HCT116 (cell line): ENCODE results near the gene RNGTT. TPM values are rescaled to one million over a fixed set of nuclear protein-coding genes. Genes with fewer than 3 reads are reported as not detected.
"Not testable (repeated sequence)": the region's sequence is repeated elsewhere in the genome, so short reads cannot be mapped to it uniquely, and the experiment has no call there.

Source experiments
- ATAC-seq: fragments of 200-7000 bp; cut with Tn5 transposase; 2 replicates; pipeline ENCODE4 v1.9.1; 2020; ENCODE audit warnings: mild to moderate bottlenecking, moderate library complexity
- BruUV-seq: library from RNA; stranded (reverse); fragments of 400-500 nt; replicated peaks from 2 replicates; lab custom pipeline; 2021; lab: Mats Ljungman, UMichigan
- CTCF ChIA-PET: fragments of 300-600 bp; sonication (Branson Sonifier 250); formaldehyde crosslinking; loops from one replicate; lab custom pipeline; 2021; ENCODE audit warnings: antibody characterized with exemption; lab: Charles Lee
- POLR2A ChIA-PET: fragments of 300-600, 350-600 bp; sonication (Branson Sonifier 250); formaldehyde crosslinking; loops from one replicate; lab custom pipeline; 2021; ENCODE audit warnings: antibody characterized with exemption; lab: Charles Lee
- RAD21 ChIA-PET, 2 experiments: fragments of 300-600 bp; sonication (Branson Sonifier 250); formaldehyde crosslinking; loops; one replicate each; lab custom pipeline; 2023; ENCODE audit warnings: low total read pairs in 2 of 2; ENCODE audit not compliant: uncharacterized antibody in 2 of 2, unreplicated experiment in 2 of 2, low non-redundant PET in 1 of 2; lab: Charles Lee
- DNase-seq: peaks from one replicate; pipeline ENCODE4 v3.0.0-alpha.2; 2010; ENCODE audit warnings: low read depth, low spot score
- H2AFZ ChIP-seq: fragments of 200-600 bp; shearing (Covaris generic), sonication (generic); 2 replicates; pipeline ENCODE4 v1.6.1; 2017; ENCODE audit warnings: low read depth, mixed run types, mixed read lengths, antibody characterized with exemption, low read length; ENCODE audit not compliant: poor library complexity, severe bottlenecking
- H3K27ac ChIP-seq: 2 replicates; pipeline ENCODE4 v1.5.1; 2012; ENCODE audit warnings: low read depth, low read length
- H3K27me3 ChIP-seq: fragments of 200-600 bp; sonication (generic); 2 replicates; pipeline ENCODE4 v1.6.1; 2016; ENCODE audit warnings: mixed run types, low read length, mixed read lengths; ENCODE audit not compliant: insufficient read depth
- H3K36me3 ChIP-seq, 2 experiments: fragments of 200-500 bp in 1 of 2; fragments of 200-600 bp in 1 of 2; sonication (Bioruptor generic) in 1 of 2; sonication (generic) in 1 of 2; 2 replicates each; pipeline versions ENCODE4 v1.5.1 to v1.6.1; 2014 to 2016; ENCODE audit warnings: low read length in 2 of 2, inconsistent platforms in 1 of 2, mixed read lengths in 1 of 2, mixed run types in 1 of 2; ENCODE audit not compliant: insufficient read depth in 2 of 2, control insufficient read depth in 1 of 2
- H3K4me1 ChIP-seq, 2 experiments: fragments of 200-600 bp in 1 of 2; sonication (generic) in 1 of 2; 2 replicates each; pipeline versions ENCODE4 v1.5.1 to v1.6.1; 2012 to 2017; ENCODE audit warnings: low read length in 2 of 2, inconsistent platforms in 1 of 2, mild to moderate bottlenecking in 1 of 2, mixed read lengths in 1 of 2, mixed run types in 1 of 2, moderate library complexity in 1 of 2; ENCODE audit not compliant: insufficient read depth in 2 of 2, control insufficient read depth in 1 of 2
- H3K4me2 ChIP-seq: fragments of 200-600 bp; sonication (generic); 2 replicates; pipeline ENCODE4 v1.6.1; 2017; ENCODE audit warnings: mixed run types, low read length, mixed read lengths
- H3K4me3 ChIP-seq, 2 experiments: fragments of 200-600 bp in 1 of 2; sonication (generic) in 1 of 2; replicated peaks in 1 of 2; 2 replicates each; pipeline ENCODE4 v1.5.1; 2011 to 2016; ENCODE audit warnings: low read length in 2 of 2, control low read depth in 1 of 2, low read depth in 1 of 2, mild to moderate bottlenecking in 1 of 2, mixed read lengths in 1 of 2, mixed run types in 1 of 2
- H3K79me2 ChIP-seq: fragments of 200-600 bp; sonication (generic); 2 replicates; pipeline ENCODE4 v1.6.1; 2017; ENCODE audit warnings: mild to moderate bottlenecking, mixed run types, low read length, moderate library complexity, mixed read lengths; ENCODE audit not compliant: insufficient read depth
- H3K9ac ChIP-seq: fragments of 200-600 bp; sonication (generic); 2 replicates; pipeline ENCODE4 v1.6.1; 2016; ENCODE audit warnings: low read length, mixed read lengths
- H3K9me2 ChIP-seq: fragments of 200-600 bp; sonication (generic), shearing (Covaris generic); 2 replicates; pipeline ENCODE4 v1.6.1; 2017; ENCODE audit warnings: mixed run types, mild to moderate bottlenecking, moderate library complexity; ENCODE audit not compliant: insufficient read depth
- H3K9me3 ChIP-seq, 2 experiments: fragments of 200-500 bp in 1 of 2; fragments of 200-600 bp in 1 of 2; sonication (Bioruptor generic) in 1 of 2; sonication (generic) in 1 of 2; 2 replicates each; pipeline ENCODE4 v1.6.1; 2014 to 2017; ENCODE audit warnings: low read length in 2 of 2, mixed read lengths in 2 of 2, inconsistent platforms in 1 of 2, low read depth in 1 of 2, mild to moderate bottlenecking in 1 of 2, mixed run types in 1 of 2, moderate library complexity in 1 of 2; ENCODE audit not compliant: control insufficient read depth in 1 of 2, insufficient read depth in 1 of 2
- H4K20me1 ChIP-seq: fragments of 200-600 bp; sonication (generic), shearing (Covaris generic); 2 replicates; pipeline ENCODE4 v1.6.1; 2017; ENCODE audit warnings: mixed run types, mild to moderate bottlenecking, moderate library complexity; ENCODE audit not compliant: insufficient read depth
- CEBPB ChIP-seq: IDR thresholded peaks from 2 replicates; pipeline ENCODE4 v1.6.1; 2012; ENCODE audit warnings: low read depth
- CTCF ChIP-seq, 3 experiments: fragments of 200-600 bp in 1 of 3; sonication (generic) in 1 of 3; IDR thresholded peaks in 2 of 3; conservative IDR thresholded peaks in 1 of 3; 2 replicates each; pipeline ENCODE4 v1.5.1; 2012 to 2017; ENCODE audit warnings: low read depth in 2 of 3, low read length in 2 of 3, antibody characterized with exemption in 1 of 3, borderline replicate concordance in 1 of 3, control low read depth in 1 of 3, mild to moderate bottlenecking in 1 of 3, mixed read lengths in 1 of 3, mixed run types in 1 of 3, moderate library complexity in 1 of 3; ENCODE audit not compliant: insufficient read depth in 1 of 3
- POLR2A ChIP-seq: IDR thresholded peaks from 2 replicates; pipeline ENCODE4 v1.7.0; 2011; ENCODE audit warnings: borderline replicate concordance; ENCODE audit not compliant: insufficient read depth, insufficient read length; ENCODE audit errors: extremely low read depth
- POLR2AphosphoS5 ChIP-seq: IDR thresholded peaks from 2 replicates; pipeline ENCODE4 v1.6.1; 2011; ENCODE audit warnings: mild to moderate bottlenecking, low read depth, low read length, moderate library complexity
- intact Hi-C: fragments of 100-400 bp; cut with micrococcal nuclease; formaldehyde crosslinking; loops from 2 replicates; pipeline ENCODE4 v1.10.0; 2022
- total RNA-seq: library from RNA; stranded (reverse); gene quantifications from one replicate; pipeline ENCODE4 v1.2.1, GENCODE V29; 2021; ENCODE audit not compliant: unreplicated experiment
- TF ChIP-seq, protein P1 (sequence below): IDR thresholded peaks from 2 replicates; pipeline ENCODE4 v1.6.1; 2011; ENCODE audit warnings: mild to moderate bottlenecking, low read length, moderate library complexity; ENCODE audit not compliant: insufficient replicate concordance; ENCODE audit errors: extremely low read depth
- TF ChIP-seq, protein P2 (sequence below): IDR thresholded peaks from 2 replicates; pipeline ENCODE4 v1.6.1; 2012

The RNGTT gene
- total RNA-seq, 1 experiment from 2014 or later: 23.0 TPM

- H3K9me3 ChIP-seq: no peaks in the 10 kb centered on the region
- H3K27me3 ChIP-seq: no peaks in the 10 kb centered on the region
- POLR2A ChIA-PET: no interaction called here
- no peak overlapping the region for H2AFZ ChIP-seq
- DNase-seq (no peak), ATAC-seq (no peak)
- no peaks in the 10 kb centered on the region for H3K79me2 ChIP-seq
- TF ChIP-seq, protein P1, sequence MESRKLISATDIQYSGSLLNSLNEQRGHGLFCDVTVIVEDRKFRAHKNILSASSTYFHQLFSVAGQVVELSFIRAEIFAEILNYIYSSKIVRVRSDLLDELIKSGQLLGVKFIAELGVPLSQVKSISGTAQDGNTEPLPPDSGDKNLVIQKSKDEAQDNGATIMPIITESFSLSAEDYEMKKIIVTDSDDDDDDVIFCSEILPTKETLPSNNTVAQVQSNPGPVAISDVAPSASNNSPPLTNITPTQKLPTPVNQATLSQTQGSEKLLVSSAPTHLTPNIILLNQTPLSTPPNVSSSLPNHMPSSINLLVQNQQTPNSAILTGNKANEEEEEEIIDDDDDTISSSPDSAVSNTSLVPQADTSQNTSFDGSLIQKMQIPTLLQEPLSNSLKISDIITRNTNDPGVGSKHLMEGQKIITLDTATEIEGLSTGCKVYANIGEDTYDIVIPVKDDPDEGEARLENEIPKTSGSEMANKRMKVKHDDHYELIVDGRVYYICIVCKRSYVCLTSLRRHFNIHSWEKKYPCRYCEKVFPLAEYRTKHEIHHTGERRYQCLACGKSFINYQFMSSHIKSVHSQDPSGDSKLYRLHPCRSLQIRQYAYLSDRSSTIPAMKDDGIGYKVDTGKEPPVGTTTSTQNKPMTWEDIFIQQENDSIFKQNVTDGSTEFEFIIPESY: no peak
- TF ChIP-seq, protein P2, sequence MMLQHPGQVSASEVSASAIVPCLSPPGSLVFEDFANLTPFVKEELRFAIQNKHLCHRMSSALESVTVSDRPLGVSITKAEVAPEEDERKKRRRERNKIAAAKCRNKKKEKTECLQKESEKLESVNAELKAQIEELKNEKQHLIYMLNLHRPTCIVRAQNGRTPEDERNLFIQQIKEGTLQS: no peak
- TF ChIP-seq POLR2A (no peak), CTCF (IDR thresholded peaks at IDR 0.05 in 2 of 3, conservative IDR thresholded peaks at IDR 0.05 in 1 of 3; ENCODE audit: borderline replicate concordance in 1 of 3, insufficient read depth in 1 of 3, low read depth in 2 of 3, low read length in 2 of 3) (no peak), CEBPB (no peak), POLR2AphosphoS5 (no peak)
- intact Hi-C loops: no loop called here
- H3K9ac ChIP-seq: no peak overlapping the region
- CTCF ChIA-PET: no interaction called here
- BruUV-seq: no TSS peak
- H4K20me1 ChIP-seq: no peaks in the 10 kb centered on the region
- H3K4me2 ChIP-seq: no peak overlapping the region
- no peaks in the 10 kb centered on the region for H3K4me1 ChIP-seq
- no peak overlapping the region for H3K4me3 ChIP-seq
- no peaks in the 10 kb centered on the region for H3K9me2 ChIP-seq
- H3K27ac ChIP-seq: no peak overlapping the region
- no peaks in the 10 kb centered on the region for H3K36me3 ChIP-seq
- RAD21 ChIA-PET: no interaction called here
Measured at GRCh38 chr6:88970301-88970700, 6.9 kb upstream of the RNGTT start.

GRCh38 chr6:88969255-88969654, 5.8 kb upstream of the RNGTT start:
- ATAC-seq, BruUV-seq, H4K20me1 ChIP-seq, H3K27ac ChIP-seq, H3K4me3 ChIP-seq, H3K9me3 ChIP-seq, H3K4me1 ChIP-seq, H3K36me3 ChIP-seq, intact Hi-C loops, CTCF ChIA-PET, H3K79me2 ChIP-seq, DNase-seq, H2AFZ ChIP-seq, H3K9ac ChIP-seq, POLR2A ChIA-PET, H3K4me2 ChIP-seq, H3K27me3 ChIP-seq, H3K9me2 ChIP-seq, RAD21 ChIA-PET: not testable (repeated sequence)
